Activated naive CD4-positive, alpha-beta T cell treated with Interleukin-2 at 50 U/mL for 16 hours (primary cell): ENCODE results near the gene HSPD1.

Source experiments
- DNase-seq: peaks from one replicate; pipeline ENCODE4 v3.0.0-alpha.2; 2020

The HSPD1 gene

GRCh38 chr2:197499594-197500502 lies at the start of gene HSPD1, which contains the start of gene HSPE1:
Gene HSPD1 (minus strand): TSS chr2:197499840. CDS start chr2:197498848, 992 bp downstream.
Gene HSPE1 (plus strand): TSS chr2:197500379. CDS start chr2:197500437, 58 bp downstream.
- peak; percentile 98 for DNase-seq

- no peak for DNase-seq
These were observed 48.9 kb upstream of the HSPD1 start for GRCh38 chr2:197548582-197548981.

- DNase-seq = no peak
These were observed 47.7 kb upstream of the HSPD1 start for GRCh38 chr2:197547163-197547900.

- no peak for DNase-seq
These were observed 43.6 kb upstream of the HSPD1 start for GRCh38 chr2:197543206-197543605.

GRCh38 chr2:197539734-197540133 lies 40.1 kb upstream of the HSPD1 start:
- DNase-seq = no peak

- no peak for DNase-seq
These were observed 38.8 kb upstream of the HSPD1 start for GRCh38 chr2:197538412-197538811.

- DNase-seq = no peak
These were observed 17.5 kb upstream of the HSPD1 start for GRCh38 chr2:197517150-197517549.

GRCh38 chr2:197516393-197516761 lies 16.7 kb upstream of the HSPD1 start:
- peak; percentile 20 for DNase-seq

- peak; percentile 95 for DNase-seq
These were observed 16.2 kb upstream of the HSPD1 start, which contains the start of gene MOB4 for GRCh38 chr2:197515739-197516392. Gene MOB4 (plus strand): TSS chr2:197516066. CDS start chr2:197516087, 21 bp downstream.

- DNase-seq = no peak
These were observed 15.7 kb upstream of the HSPD1 start for GRCh38 chr2:197515315-197515738.

GRCh38 chr2:197514754-197515153 lies 15.1 kb upstream of the HSPD1 start:
- no peak for DNase-seq

GRCh38 chr2:197513915-197514314 lies 14.3 kb upstream of the HSPD1 start:
- no peak for DNase-seq

- DNase-seq = no peak
These were observed 7.0 kb upstream of the HSPD1 start for GRCh38 chr2:197506658-197507057.

- DNase-seq = no peak
These were observed 4.9 kb upstream of the HSPD1 start for GRCh38 chr2:197504512-197504911.

- no peak for DNase-seq
These were observed 4.4 kb upstream of the HSPD1 start for GRCh38 chr2:197504000-197504399.

GRCh38 chr2:197502685-197503084 lies 3.0 kb upstream of the HSPD1 start:
- no peak for DNase-seq

- no peak for DNase-seq
These were observed 2.6 kb upstream of the HSPD1 start for GRCh38 chr2:197502201-197502600.

GRCh38 chr2:197500503-197501131 lies 977 bp upstream of the HSPD1 start:
- no peak for DNase-seq

- peak; percentile 59 for DNase-seq
These were observed 575 bp downstream of the HSPD1 start for GRCh38 chr2:197498937-197499593.

GRCh38 chr2:197498235-197498936 lies 1.3 kb downstream of the HSPD1 start:
- no peak for DNase-seq

- no peak for DNase-seq
These were observed 2.3 kb downstream of the HSPD1 start for GRCh38 chr2:197497326-197497725.
